ENCODE results near the gene MR1. TPM values are rescaled to one million over a fixed set of nuclear protein-coding genes. Genes with fewer than 3 reads are reported as not detected.
A peak's percentile ranks its signal among the peaks of the same experiment; 100 is the strongest.
"Not testable (repeated sequence)": the region's sequence is repeated elsewhere in the genome, so short reads cannot be mapped to it uniquely, and the experiment has no call there.

Gene MR1
- total RNA-seq, 2 experiments from 2014 or later, result 22.5 to 25.0 TPM

DNA sequence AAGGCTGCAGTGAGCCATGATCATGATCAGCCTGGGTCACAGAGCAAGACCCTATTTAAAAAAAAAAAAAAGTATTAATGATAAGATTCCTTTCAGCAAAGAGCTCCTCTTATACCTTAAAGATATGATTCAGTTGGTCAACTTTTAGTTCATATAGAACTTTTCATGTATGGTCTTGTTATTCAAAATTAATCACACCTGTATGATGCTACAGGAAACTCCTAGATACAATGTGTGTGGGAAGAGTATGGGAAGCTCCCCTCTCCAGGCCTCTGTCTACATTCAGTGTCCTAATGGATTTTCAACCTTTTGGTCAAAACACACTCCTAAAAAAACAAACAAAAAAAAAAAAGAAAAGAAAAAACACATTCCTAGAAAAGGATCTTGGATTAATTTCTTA lies 17.1 kb downstream of the MR1 start:
- H3K36me3 Mint-ChIP-seq (ENCODE audit: low read depth), result peaks cover 19% of the 10 kb centered on the region
- no peak overlapping the region for H3K4me3 Mint-ChIP-seq
- CTCF ChIA-PET, result interaction anchor here (0.6 to 0.8 kb wide), 3 partner anchors 8 to 100 kb away, joined by 3 to 5 read pairs (median 4); no protein-coding TSS in a partner anchor
- H3K9me3 Mint-ChIP-seq, result no peaks in the 10 kb centered on the region
- intact Hi-C loops (cut with micrococcal nuclease), result no loop called here
- no peaks in the 10 kb centered on the region for H3K4me1 Mint-ChIP-seq (ENCODE audit: low read depth)
- no peaks in the 10 kb centered on the region for H3K27me3 Mint-ChIP-seq (ENCODE audit: low read depth)
- no peak for DNase-seq
- H3K27ac Mint-ChIP-seq, result no peak overlapping the region

DNA sequence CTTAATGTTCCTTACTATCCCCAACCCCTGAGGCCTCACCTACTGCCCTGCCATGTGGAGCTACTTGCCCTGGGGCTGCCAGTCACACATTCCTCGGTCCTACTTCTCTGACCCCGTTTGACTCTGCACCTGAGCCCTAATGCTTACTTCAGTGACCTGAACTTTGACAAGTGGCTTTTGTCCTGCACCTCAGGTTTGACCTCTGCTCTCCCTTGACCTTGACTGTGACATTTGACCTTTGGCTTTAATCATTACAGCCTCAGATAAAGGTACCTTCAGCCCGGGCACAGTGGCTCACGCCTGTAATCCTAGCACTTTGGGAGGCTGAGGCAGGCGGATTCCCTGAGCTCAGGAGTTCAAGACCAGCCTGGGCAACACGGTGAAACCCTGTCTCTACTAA lies 22.8 kb downstream of the MR1 start:
- DNase-seq, result no peak
- Mint-ChIP-seq H3K27ac (no peak overlapping the region), H3K36me3 (ENCODE audit: low read depth) (peaks cover 39% of the 10 kb centered on the region), H3K27me3 (ENCODE audit: low read depth) (no peaks in the 10 kb centered on the region), H3K9me3 (peaks cover 20% of the 10 kb centered on the region), H3K4me3 (no peak overlapping the region), H3K4me1 (ENCODE audit: low read depth) (no peaks in the 10 kb centered on the region)
- CTCF ChIA-PET, result interaction anchor here (1.1 to 1.7 kb wide), 2 partner anchors 10 to 87 kb away, joined by 5 read pairs; no protein-coding TSS in a partner anchor
- intact Hi-C loops (cut with micrococcal nuclease), result no loop called here

DNA sequence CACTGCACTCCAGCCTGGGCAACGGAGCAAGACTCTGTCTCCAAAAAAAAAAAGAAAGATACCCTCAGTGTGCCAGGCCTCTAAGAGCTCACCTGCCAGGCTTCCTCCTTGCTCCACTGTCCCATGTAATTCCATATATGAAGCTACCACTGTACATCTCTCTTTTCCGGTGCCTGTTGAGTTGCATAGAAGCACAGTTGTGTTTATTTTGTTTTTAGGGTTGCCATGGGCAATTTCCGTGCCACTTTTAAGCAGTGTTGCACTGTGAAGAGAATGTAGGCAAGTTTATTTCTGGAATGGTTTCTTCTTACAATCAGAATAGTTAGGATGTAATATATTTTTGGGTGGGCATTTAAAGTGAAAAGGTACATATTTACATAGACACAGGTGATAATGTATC lies 23.3 kb downstream of the MR1 start:
- H3K4me1 Mint-ChIP-seq (ENCODE audit: low read depth), result peaks cover 5% of the 10 kb centered on the region
- H3K27ac Mint-ChIP-seq, result no peak overlapping the region
- peaks cover 39% of the 10 kb centered on the region for H3K36me3 Mint-ChIP-seq (ENCODE audit: low read depth)
- H3K4me3 Mint-ChIP-seq, result no peak overlapping the region
- intact Hi-C loops (cut with micrococcal nuclease), result no loop called here
- H3K27me3 Mint-ChIP-seq (ENCODE audit: low read depth), result no peaks in the 10 kb centered on the region
- CTCF ChIA-PET, result interaction anchor here (0.6 to 1.7 kb wide), 3 partner anchors 9 to 525 kb away, joined by 4 to 5 read pairs (median 5); no protein-coding TSS in a partner anchor
- no peak for DNase-seq
- H3K9me3 Mint-ChIP-seq, result peaks cover 20% of the 10 kb centered on the region

DNA sequence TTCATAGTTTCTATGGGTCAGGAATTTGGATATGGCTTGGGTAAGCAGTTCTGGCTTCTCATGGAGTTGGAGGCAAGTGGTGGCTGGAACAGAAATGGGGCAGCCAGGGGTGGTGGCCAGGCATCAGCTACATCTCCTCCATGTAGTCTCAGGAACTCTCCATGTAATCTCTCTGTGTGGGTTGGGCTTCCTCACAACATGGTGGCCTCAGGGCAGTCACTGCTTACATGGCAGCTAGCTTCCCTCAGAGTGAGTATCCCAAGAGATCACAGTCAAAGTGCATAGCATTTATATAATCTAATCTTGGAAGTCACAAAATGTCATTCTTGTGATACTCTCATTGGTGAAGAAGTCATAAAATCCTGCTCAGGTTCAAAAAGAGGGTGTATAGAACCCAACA lies 25.7 kb downstream of the MR1 start:
- Mint-ChIP-seq H3K4me1 (ENCODE audit: low read depth) (peaks cover 17% of the 10 kb centered on the region), H3K4me3 (no peak overlapping the region), H3K27ac (no peak overlapping the region), H3K9me3 (peaks cover 20% of the 10 kb centered on the region), H3K36me3 (ENCODE audit: low read depth) (peaks cover 31% of the 10 kb centered on the region), H3K27me3 (ENCODE audit: low read depth) (no peaks in the 10 kb centered on the region)
- DNase-seq, result no peak
- CTCF ChIA-PET, result interaction anchor here (0.8 kb wide), 1 partner anchor 9 kb away, joined by 3 read pairs; no protein-coding TSS in a partner anchor
- intact Hi-C loops (cut with micrococcal nuclease), result no loop called here

DNA sequence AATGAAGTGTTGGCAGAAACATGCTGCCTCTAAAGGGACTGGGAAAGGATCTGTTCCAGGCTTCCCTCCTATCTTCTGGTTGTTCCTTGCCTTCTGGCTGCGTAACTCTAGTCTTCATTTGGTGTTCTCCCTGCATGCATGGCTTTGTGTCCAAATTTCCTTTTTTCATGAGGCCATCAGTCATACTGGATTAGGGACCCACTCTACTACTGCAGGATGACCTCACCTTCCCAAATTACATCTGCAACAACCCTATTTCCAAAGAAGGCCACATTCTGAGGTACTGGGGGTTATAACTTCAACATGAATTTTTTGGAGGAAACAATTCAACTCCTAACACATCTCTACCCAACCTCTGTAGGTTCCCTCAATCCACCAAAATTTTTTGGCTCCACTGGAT lies 26.3 kb downstream of the MR1 start:
- Mint-ChIP-seq H3K9me3 (peaks cover 20% of the 10 kb centered on the region), H3K36me3 (ENCODE audit: low read depth) (peaks cover 30% of the 10 kb centered on the region), H3K27ac (no peak overlapping the region), H3K4me1 (ENCODE audit: low read depth) (peaks cover 17% of the 10 kb centered on the region), H3K27me3 (ENCODE audit: low read depth) (no peaks in the 10 kb centered on the region), H3K4me3 (no peak overlapping the region)
- CTCF ChIA-PET, result no interaction called here
- no peak for DNase-seq
- intact Hi-C loops (cut with micrococcal nuclease), result no loop called here

DNA sequence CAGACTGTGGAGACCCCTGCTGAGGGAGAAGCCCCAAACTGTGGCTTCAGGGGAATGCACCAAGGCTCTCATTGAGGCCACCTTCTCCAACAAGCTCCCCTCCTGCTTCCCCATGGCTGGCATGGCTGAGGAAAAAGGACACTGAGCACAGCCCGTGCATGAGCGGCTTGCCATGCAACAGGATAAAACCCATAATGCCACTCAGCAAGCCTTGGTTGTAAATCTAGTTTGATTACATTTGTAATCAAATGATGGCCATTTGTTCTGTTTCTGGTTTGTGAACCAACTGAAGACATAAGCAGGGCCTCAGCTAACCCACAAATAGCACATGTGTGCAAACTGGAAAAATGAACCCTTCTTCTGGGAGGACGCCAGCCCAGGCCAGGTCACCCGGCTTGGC lies 27.2 kb downstream of the MR1 start:
- H3K4me3 Mint-ChIP-seq; H3K27me3 Mint-ChIP-seq (ENCODE audit: low read depth); DNase-seq; intact Hi-C loops (cut with micrococcal nuclease); H3K27ac Mint-ChIP-seq: not testable (repeated sequence)
- peaks cover 25% of the 10 kb centered on the region for H3K36me3 Mint-ChIP-seq (ENCODE audit: low read depth)
- CTCF ChIA-PET, result interaction anchor here (0.6 kb wide), 1 partner anchor 1798 kb away, joined by 3 read pairs; no protein-coding TSS in a partner anchor
- peaks cover 17% of the 10 kb centered on the region for H3K4me1 Mint-ChIP-seq (ENCODE audit: low read depth)
- H3K9me3 Mint-ChIP-seq, result peaks cover 20% of the 10 kb centered on the region

DNA sequence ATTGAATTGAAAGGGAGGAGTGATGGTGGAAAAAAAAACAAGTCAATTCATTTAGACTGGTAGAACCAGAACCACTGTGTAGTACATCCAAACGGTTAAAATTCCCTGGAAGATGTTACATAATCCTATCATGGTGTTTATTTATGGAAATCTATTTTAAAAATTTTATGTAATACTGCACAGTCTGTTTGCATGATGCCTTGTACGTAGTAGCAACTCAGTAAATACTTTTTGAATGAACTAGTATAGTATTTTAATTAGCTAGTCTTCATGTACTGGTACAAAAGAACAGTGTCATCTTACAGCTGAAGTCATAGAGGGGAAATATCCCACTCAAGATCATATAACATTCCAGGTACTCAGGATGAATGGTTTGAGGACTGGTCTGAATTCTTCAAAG lies 27.7 kb downstream of the MR1 start:
- no peak overlapping the region for H3K27ac Mint-ChIP-seq
- CTCF ChIA-PET, result interaction anchor here (0.7 kb wide), 1 partner anchor 99 kb away, joined by 3 read pairs; no protein-coding TSS in a partner anchor

DNA sequence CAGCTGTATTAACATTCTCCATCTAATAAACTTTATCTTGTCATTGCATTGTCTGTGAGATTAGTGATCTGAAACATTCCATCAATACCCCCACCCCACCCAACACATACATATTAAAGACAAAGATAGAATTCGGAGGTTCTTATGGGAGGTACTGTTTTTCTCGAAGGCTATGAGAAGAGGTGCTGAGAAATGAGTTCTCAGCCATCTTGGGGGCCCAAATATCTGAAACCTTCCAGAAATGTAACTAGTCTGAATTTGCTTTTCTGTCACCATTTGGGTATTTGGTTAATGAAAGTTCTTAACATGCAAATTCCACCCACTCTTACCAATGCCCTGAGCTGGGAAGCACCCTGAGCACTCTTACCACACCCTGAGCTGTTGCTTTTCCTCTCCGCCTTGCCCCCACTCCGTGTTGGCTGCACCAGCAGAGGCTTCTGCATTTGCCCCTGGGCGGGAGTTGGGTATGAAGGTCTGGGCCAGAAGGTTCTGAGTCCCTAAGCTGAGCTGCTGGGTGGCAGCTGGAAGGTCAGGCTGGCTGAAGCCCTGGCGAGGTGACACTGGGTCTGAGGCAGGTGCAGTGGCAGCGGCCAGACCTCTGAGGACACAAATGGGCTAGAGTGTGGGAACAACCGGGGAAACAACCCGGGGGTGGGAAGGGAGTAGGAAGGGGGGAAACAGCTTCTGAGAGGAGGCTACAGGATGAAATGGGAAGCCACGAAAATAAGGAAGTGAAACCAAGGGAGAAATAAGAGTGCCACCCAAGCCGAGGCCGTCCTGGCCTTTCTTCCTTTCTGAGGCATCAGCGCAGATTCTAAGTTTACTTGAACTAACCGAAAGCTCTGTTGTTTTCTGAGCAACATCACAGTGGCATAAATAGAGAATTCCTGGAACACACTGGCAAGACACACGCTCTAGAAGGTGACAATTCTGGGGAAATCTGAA lies 28.4 kb downstream of the MR1 start:
- H3K4me1 Mint-ChIP-seq (ENCODE audit: low read depth), result peaks cover 17% of the 10 kb centered on the region
- intact Hi-C loops (cut with micrococcal nuclease), result loop anchor here (1.0 to 2.0 kb wide), 3 partner anchors 27 to 87 kb away; partner anchors contain the start of genes IER5 and MR1
- H3K27ac Mint-ChIP-seq, result peak overlapping the region; percentile 33
- H3K36me3 Mint-ChIP-seq (ENCODE audit: low read depth), result peaks cover 23% of the 10 kb centered on the region
- no peaks in the 10 kb centered on the region for H3K27me3 Mint-ChIP-seq (ENCODE audit: low read depth)
- peak; percentile 38 for DNase-seq
- H3K4me3 Mint-ChIP-seq, result peak overlapping the region; percentile 22
- H3K9me3 Mint-ChIP-seq, result peaks cover 20% of the 10 kb centered on the region
- CTCF ChIA-PET, result interaction anchor here (0.7 to 1.9 kb wide), 5 partner anchors 37 to 104 kb away, joined by 3 to 6 read pairs (median 3); no protein-coding TSS in a partner anchor

More for the DNA sequence above, 27.7 kb downstream of the MR1 start:
- no peak overlapping the region for H3K4me3 Mint-ChIP-seq
- intact Hi-C loops (cut with micrococcal nuclease), result no loop called here
- H3K27me3 Mint-ChIP-seq (ENCODE audit: low read depth), result no peaks in the 10 kb centered on the region
- peaks cover 20% of the 10 kb centered on the region for H3K9me3 Mint-ChIP-seq
- H3K36me3 Mint-ChIP-seq (ENCODE audit: low read depth), result peaks cover 25% of the 10 kb centered on the region
- no peak for DNase-seq
- H3K4me1 Mint-ChIP-seq (ENCODE audit: low read depth), result peaks cover 17% of the 10 kb centered on the region

DNA sequence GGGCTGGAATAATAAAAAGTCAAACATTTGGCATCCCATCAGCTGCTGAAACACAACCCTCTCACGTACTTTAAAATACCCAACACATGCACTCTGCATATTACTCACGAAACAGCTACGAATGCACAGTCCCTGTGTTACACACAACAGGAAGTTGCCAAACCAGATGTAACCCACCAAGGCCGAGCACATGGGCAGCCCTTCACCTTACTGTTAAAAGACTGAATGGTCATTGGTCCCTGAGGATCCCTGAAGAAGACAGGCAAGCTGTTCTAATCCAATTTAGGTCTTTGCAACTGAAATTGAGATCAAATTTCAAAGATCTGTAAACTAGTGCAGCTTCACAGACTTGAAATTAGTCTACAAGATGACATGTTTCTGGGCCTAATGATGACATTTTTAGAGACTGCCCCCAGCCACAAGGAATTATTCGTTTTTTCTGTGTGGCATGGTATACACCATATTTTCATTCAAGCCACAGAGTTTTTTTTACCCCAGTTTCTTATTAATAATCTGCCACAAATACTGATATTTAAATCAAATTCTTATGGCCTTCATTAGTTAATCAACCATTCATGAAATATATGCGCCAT lies 29.1 kb downstream of the MR1 start:
- H3K9me3 Mint-ChIP-seq, result peaks cover 20% of the 10 kb centered on the region
- CTCF ChIA-PET, result interaction anchor here (0.6 to 1.9 kb wide), 4 partner anchors 79 to 198 kb away, joined by 3 to 6 read pairs (median 4); no protein-coding TSS in a partner anchor
- peaks cover 20% of the 10 kb centered on the region for H3K36me3 Mint-ChIP-seq (ENCODE audit: low read depth)
- DNase-seq, result peak; percentile 57
- H3K4me3 Mint-ChIP-seq, result peak overlapping the region; percentile 22
- H3K27me3 Mint-ChIP-seq (ENCODE audit: low read depth), result no peaks in the 10 kb centered on the region
- intact Hi-C loops (cut with micrococcal nuclease), result loop anchor here (1.0 to 2.0 kb wide), 3 partner anchors 26 to 86 kb away; partner anchors contain the start of genes IER5 and MR1
- H3K4me1 Mint-ChIP-seq (ENCODE audit: low read depth), result peaks cover 17% of the 10 kb centered on the region
- peak overlapping the region; percentile 3 for H3K27ac Mint-ChIP-seq

DNA sequence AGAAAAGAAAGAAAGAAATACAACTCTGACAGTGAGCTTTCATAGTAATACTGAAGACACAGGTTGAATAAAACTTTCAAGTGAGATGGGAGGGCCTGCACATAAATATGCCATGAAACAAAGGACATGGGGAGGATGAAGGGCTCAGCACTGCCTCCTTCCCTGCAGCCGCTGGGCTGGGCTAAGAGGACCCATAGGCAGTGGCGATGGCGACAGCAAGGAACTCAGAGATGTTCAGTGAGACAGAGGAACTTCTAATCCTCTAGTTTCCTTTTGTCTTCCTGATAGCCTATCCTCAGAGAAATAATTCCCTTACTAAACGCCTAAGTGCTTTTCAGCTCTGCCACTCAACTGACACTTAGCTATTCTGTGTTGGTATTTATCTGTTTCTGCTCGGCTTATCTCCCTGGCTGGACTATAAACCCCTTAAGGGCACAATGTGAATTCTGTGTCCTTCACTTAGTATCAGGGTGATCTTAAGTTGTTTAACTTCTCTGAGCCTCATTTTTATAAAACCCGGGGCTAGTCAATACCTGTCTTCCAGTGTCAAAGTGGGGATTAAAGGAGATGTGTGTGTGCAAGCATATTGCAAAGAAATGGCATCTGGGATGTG lies 30.3 kb downstream of the MR1 start:
- no peak overlapping the region for H3K4me3 Mint-ChIP-seq
- no peak for DNase-seq
- no peaks in the 10 kb centered on the region for H3K27me3 Mint-ChIP-seq (ENCODE audit: low read depth)
- H3K36me3 Mint-ChIP-seq (ENCODE audit: low read depth), result peaks cover 11% of the 10 kb centered on the region
- intact Hi-C loops (cut with micrococcal nuclease), result no loop called here
- H3K9me3 Mint-ChIP-seq, result peaks cover 11% of the 10 kb centered on the region
- peaks cover 17% of the 10 kb centered on the region for H3K4me1 Mint-ChIP-seq (ENCODE audit: low read depth)
- H3K27ac Mint-ChIP-seq, result no peak overlapping the region
- CTCF ChIA-PET, result interaction anchor here (0.6 to 1.9 kb wide), 2 partner anchors 11 to 78 kb away, joined by 5 to 6 read pairs; no protein-coding TSS in a partner anchor

DNA sequence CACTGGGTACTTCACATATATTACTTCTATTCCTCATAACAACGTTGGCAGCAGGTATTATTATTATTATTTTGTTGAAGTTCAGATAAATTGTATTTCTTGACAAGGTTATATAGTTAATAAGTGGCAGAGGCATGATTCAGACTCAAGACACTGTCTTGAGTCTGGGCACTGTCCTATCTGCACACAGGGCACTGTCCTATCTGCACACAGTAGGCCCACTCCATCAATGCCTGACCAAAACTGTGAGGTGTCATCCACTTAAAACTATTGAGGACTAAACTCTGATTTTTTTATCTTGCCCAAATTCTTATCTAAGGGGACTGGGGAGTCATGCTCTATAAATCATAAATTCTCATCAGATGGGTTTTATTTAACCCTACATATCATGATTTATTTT lies 30.9 kb downstream of the MR1 start:
- Mint-ChIP-seq H3K9me3 (peaks cover 5% of the 10 kb centered on the region), H3K27ac (no peak overlapping the region), H3K4me3 (no peak overlapping the region), H3K4me1 (ENCODE audit: low read depth) (peaks cover 17% of the 10 kb centered on the region), H3K27me3 (ENCODE audit: low read depth) (no peaks in the 10 kb centered on the region), H3K36me3 (ENCODE audit: low read depth) (peaks cover 5% of the 10 kb centered on the region)
- intact Hi-C loops (cut with micrococcal nuclease), result no loop called here
- CTCF ChIA-PET, result no interaction called here
- DNase-seq, result no peak

DNA sequence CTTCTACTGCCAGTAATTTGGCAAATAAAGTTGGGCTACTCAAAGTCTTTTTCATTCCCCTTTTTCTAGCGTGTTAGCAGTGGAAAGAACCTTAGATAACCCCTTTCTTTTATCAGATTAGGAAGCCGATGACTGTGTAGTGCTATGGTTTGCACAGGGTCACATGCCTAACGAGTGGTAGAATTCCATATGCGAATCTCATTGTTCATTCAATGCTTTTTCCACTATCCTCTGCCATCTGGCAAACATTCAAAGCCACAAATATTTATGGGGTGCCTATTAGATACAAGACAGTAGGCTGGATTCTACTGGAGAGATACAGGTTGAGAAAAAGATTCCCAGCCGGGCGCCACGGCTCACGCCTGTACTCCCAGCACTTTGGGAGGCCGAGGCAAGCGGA lies 39.9 kb downstream of the MR1 start:
- no peak for DNase-seq
- Mint-ChIP-seq H3K27ac (no peak overlapping the region), H3K4me3 (no peak overlapping the region), H3K9me3 (no peaks in the 10 kb centered on the region), H3K27me3 (ENCODE audit: low read depth) (peaks cover 5% of the 10 kb centered on the region), H3K4me1 (ENCODE audit: low read depth) (no peaks in the 10 kb centered on the region), H3K36me3 (ENCODE audit: low read depth) (peaks cover 1% of the 10 kb centered on the region)
- intact Hi-C loops (cut with micrococcal nuclease), result no loop called here
- CTCF ChIA-PET, result no interaction called here

All from activated naive CD4-positive, alpha-beta T cell treated with anti-CD3 and anti-CD28 coated beads for 36 hours (primary cell).